CD1c-positive myeloid dendritic cell (primary cell): Measurements from ENCODE around the gene EVX2.
A peak's percentile ranks its signal among the peaks of the same experiment; 100 is the strongest.

Experiments used
- DNase-seq: peaks from one replicate; pipeline ENCODE4 v3.0.0-alpha.2; 2016; ENCODE audit errors: extremely low spot score

Gene EVX2

DNA sequence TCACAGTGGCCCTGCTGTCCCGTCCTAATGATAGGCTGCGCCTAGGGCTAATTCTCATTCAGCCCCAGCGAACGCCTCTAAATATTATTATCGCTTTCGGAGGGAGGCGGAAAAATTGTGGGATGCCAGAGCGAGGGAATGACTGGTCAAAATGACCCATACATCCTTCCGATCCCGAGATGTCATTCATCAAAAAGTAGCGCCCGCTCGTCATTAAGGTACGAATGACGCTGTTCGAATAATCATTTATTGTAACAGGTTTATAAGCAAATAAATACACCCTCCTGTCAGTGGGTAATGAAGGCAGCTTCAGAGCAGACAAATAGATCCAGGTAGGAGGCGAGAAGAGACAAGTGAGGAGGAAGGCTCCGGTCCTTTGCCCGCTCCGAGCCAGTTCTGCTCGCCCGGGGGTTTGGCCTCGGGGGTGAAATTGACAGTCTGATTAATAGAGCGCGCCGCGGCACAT, at the start of gene EVX2:
EVX2 (minus strand) TSS at position 167 of the 466 bp plus-strand sequence. CDS start 186 bp downstream, outside the sequence.
- DNase-seq = no peak

DNA sequence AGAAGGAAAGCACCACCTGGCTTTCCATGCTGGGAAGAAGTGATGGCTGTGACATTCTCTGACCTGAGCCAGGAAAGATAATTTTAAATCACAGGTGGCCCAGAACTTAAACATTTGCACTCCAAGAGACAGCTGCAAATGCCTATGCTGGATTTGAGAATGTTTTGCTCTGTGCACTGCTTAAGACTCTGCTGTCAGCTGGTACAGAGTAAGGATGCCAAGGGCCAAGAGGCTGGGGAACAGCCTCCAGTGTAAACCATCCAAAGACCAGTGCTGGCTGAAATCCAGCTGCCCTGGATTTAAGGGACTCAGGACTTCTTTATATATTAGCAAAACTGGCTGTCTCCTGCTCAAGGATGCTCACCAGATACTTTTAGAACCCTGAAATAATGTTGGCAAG, 49.6 kb upstream of the EVX2 start:
- DNase-seq = no peak

DNA sequence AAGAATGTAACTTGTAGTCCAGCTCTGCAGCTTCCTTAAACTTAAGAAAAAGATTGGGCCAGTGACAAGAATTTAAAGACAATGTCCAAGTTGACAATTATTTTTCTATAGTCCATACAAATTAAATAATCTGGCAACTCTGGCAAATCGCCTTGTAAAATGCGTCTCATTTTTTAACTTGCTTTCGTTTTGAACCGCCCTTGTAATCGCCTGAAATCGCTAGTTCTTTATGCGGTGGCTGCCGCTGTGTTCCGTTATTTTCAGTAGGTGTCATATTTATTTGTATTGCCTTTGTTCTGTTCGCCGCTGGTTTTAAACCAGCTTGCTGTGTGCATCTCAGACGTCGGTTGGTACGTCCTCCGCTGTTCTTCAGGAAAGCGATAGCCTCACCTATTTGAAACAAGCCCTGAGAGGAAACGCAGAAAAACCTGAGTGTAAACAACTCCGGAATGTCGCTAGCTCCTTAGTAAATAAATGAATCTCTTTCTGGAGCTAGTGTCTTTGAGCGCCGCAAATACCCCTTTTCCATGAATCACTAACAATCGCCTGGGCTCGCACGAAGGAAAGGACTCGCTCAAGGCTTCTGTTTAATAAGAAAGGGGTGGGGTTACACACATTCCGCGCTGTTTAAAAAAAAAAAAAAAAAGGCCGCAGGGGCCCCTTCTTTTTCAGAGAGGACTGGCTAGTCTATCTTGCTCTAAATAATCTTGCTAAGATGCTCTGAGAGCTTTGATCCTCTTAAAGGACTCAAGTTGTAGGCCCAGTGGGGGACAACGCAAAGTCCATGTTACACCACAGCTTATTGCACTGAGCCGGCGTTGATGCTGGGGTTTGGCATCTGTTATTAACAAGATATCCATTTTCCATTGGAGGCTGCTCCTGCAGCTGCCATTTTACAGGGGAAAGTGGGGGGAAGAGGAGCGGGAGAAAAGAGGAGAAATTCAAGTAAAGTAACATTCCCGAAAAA, 48.7 kb upstream of the EVX2 start:
- peak; percentile 34 for DNase-seq

DNA sequence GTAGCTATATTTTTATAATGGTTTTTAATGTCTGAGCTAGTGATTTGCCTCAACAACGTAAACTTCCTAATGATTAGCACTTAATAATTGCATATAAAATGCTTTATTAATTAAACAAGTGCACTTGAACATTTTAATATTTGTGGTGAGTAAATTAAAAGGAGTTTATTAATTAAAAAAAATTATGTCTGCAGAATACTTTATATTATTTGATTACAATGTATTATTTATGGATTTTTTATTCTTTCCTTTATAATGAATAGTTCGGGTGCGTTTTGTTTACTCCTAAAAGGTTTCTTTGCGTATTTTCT, 48.0 kb upstream of the EVX2 start:
- DNase-seq = no peak

DNA sequence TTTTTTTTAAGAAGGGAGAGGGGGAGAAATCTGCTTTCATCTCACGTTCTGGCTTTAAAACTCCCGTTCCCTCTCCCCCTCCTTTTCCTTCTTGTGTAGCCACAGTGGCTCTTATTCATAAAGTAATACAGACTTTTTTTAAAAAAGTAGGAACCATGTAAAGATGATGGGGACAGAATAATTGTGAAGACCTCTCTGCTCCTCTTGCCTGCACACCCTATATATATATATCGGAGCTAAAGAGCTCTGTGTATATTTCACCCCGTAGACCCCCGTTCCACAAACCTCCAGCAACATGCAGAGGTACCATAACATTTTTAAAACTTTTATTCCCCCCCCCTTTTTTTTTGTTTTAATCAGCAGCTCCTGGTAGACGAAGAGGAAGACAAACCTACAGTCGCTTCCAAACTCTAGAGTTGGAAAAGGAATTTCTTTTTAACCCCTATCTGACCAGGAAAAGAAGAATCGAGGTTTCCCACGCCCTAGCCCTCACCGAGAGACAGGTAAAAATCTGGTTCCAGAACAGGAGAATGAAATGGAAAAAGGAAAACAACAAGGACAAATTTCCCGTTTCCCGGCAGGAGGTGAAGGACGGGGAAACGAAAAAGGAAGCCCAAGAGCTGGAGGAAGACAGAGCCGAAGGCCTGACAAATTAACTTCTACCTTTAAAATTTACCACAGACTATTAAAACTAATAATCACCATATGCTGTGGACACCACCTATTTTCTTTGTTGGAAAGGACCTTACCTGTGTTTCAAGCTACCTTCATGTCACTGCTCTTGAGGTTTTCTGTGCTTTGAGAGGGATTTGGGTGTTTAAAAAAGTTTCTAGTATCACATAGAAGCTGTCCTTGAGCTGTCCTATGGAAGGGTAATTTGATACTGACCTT, 47.4 kb upstream of the EVX2 start:
- DNase-seq = no peak

DNA sequence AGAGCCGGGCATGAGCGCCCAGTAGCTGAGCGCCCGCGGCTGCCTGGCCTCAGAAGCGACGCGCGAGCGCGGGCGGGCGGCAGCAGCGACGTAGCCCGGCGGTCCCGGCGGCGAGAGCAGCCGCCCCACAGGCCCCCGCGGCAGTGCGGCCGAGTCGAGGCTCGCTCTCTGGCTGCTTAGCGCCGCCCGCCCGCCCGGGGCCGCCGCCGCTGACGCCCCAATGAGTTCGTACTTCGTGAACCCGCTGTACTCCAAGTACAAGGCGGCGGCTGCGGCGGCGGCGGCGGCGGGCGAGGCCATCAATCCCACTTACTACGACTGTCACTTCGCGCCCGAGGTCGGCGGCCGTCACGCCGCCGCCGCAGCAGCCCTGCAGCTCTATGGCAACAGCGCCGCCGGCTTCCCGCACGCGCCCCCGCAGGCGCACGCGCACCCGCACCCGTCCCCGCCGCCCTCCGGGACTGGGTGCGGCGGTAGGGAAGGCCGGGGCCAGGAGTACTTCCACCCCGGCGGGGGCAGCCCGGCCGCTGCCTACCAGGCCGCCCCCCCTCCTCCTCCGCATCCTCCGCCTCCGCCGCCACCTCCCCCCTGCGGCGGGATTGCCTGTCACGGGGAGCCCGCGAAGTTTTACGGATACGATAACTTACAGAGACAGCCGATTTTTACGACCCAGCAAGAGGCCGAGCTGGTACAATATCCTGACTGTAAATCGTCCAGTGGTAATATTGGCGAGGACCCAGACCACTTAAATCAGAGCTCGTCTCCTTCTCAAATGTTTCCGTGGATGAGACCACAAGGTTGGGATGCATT, 46.6 kb upstream of the EVX2 start:
- DNase-seq = peak; percentile 26

DNA sequence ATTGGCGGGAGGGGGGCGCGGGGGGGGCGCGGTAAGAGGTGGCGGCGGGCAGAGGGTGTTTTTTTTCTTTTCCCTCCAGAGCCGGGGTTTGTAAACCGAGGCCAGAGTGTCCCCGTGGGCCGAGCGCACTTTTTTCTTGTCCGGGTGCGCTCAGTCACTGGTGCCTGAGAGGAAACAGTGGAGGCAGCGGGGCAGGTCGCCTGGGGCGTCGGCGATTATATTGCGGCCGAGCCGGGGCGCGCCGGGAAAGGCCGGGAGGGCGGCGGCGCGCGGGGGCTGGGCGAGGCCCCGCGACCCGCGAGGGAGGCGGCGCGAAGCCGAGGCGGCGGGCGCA, 46.0 kb upstream of the EVX2 start:
- no peak for DNase-seq

DNA sequence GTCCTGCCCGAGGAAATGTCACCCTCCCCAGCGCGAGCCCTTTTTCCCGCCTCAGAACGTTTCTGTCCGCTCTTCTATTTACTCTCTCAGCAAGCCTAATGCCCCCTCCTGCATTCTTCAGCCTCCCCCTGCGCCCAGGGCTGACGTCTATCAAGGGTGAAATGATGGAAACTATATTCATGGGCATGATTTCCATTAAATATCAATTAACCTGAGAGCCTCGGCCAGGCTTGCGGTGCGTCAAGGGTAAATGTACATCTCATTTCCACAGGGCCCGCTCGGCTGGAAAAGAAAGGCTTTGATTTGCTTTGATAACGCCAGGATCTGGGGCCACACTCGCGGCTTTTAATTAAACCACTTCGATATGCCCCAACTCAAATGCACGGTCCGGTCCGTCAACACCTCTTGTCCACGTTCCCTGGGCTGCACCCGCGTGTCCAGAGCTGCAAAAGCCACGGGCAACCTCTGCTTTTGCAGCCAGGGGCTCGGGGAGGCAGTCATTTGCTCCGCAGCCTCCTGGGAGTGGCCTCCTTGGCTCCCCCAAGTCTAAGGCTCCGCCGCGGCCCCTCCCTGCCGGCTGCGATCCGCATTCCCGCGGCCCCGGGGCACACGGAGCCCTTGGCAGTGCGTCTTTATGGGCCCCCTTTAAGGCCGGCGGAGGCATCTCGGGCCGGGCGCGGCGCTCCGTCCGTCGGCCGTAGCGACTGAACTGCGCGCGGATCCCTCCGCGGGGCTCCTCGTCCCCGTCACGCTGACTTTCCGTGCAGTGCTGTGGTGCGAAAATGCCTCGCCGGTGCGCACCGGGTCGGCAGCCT, 45.4 kb upstream of the EVX2 start, which contains the start of gene HOXD8:
HOXD8 (plus strand) TSS at position 724 of the 815 bp plus-strand sequence. CDS start 662 bp downstream, outside the sequence.
- DNase-seq = no peak

DNA sequence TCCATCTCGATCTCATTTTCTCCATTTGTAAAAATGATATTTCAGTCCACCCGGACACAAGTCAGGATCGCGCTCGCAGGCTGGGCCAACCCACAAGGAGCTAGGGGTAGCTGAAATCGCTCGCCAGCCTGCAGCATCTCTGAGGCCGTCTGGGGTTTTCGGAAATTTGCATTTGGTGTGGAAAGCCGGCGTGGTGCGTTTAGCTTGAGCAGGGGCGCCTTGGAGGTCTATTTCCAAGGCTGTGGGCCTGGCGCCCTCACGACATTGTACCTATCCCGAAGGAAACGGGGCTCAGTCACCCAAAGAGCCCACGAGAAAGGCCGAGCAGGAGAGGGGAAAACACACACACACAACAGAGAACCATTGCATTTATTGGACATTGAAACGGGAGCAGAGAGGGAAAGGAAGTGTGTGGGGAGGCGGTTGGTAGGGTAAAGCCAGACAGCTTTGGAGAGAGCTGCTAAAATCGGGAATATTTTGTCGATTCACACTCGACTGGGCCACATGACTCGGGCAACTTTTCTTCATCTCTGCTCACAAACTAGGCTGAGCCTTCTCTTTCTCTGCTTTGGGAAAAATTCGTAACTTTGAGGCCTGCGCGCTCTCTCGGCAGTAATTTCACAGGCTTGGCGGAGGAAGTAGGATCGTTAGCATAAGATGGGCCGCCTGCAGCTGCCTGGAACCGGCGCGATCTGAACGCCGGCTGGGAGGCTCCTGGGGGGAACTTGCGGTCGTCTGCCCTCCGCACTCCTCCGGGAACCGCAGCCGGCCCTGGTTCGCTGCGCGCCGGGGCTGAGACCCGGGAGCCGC, 44.6 kb upstream of the EVX2 start:
- DNase-seq = no peak

DNA sequence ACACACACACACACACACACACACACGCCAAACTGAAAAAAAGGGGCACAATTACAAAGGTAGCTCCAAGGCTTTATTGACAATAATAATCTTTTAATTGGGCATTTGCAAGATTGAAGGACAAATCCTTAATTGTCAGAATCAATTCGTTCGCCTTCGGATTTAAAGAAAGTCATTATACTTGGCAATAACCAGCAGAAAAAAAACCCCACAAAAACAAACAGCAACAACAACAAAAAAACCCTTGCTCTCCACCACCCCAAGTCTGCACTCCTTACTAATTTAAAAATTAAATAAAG, 44.0 kb upstream of the EVX2 start:
- no peak for DNase-seq

DNA sequence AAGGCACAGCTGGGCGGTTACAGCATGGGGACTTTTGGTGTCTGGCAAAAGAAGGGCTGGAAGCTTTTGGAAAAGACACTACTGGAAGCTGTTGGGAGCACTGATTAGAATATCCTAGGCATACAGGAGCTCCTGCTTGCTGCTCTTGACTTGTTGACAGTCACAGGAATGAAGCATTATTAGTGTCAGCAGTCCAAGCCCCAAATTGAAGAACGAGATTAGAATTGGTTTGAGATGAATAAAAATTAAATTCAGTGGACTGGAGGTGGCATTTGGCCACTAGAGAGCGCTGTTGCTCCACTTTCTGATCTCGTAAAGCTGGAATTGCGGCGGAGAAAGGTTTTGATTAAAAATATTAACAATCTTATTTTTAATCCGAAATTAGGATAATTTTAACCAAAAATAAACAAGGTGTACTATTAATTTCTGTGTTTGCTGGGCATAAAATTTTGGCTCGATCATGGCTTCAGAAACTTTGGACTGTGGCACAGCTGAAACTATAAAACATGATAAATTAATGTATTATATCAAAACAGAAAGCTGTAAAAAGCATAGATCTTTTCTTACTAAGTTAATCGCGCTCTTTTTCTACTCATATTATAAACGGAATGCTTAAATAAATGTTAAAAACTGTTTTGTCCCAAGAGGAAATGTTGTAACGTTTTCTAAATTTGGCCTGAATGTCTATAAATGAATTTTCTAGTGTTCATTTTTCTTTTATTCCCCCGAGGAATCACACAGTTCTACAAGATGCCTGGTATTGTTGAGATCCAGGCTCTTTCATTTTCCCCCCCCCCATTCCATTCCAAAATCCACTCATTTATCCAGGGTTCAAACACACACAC, 43.4 kb upstream of the EVX2 start:
- peak; percentile 78 for DNase-seq

DNA sequence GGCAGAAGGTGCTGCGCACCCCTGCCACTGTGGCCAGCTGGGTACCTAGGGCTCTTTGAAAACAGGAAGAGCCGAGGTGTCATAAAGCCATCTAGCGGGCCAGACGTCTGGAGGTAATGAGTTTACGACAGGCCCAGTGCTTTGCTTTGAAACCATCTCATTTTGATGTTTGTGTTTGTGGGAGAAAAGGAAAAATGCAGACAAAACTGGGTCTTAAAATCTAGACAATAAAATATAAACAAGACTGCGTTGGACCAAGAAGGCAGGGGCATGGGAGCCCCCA, 42.0 kb upstream of the EVX2 start:
- DNase-seq = no peak

DNA sequence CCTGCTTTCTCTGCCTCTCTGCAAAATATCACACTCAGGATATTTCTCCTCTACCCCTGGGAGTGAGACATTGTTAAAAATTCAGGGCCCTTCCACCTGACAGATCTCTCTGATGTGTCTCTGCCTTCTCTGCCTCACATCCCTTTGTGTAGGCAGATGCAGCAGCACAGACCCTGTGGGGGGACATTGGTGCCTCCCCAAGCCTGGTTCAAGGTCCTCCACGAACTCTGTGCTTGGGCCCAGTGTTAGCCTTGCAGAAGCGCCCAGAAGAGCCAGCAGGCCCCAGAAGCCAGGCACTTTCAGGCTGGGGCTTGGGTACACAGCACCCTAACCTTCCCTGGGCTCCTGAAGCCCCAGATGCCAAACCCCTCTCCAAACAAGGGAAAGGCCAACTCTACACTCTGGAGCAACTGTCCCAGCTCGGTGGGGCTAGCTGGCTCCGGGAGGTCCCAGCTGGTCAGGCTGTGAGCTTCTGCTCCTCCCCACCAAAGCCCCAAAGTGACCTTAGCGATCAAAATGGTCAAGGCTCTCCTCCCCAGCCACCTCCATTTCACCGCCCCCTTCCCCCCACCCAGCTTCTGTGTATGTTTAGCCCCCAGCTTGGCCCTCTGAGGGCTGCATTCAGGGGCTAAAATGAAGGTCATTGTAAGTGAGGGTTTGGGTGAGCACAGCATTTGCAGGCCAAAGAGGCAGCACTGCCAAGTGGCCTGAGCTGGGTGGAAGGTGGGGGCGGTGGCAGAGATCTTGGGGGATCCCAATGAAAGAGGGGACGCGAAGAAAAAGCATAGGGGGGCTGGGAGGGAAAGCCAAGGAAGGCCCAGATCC, 41.4 kb upstream of the EVX2 start:
- DNase-seq = no peak

DNA sequence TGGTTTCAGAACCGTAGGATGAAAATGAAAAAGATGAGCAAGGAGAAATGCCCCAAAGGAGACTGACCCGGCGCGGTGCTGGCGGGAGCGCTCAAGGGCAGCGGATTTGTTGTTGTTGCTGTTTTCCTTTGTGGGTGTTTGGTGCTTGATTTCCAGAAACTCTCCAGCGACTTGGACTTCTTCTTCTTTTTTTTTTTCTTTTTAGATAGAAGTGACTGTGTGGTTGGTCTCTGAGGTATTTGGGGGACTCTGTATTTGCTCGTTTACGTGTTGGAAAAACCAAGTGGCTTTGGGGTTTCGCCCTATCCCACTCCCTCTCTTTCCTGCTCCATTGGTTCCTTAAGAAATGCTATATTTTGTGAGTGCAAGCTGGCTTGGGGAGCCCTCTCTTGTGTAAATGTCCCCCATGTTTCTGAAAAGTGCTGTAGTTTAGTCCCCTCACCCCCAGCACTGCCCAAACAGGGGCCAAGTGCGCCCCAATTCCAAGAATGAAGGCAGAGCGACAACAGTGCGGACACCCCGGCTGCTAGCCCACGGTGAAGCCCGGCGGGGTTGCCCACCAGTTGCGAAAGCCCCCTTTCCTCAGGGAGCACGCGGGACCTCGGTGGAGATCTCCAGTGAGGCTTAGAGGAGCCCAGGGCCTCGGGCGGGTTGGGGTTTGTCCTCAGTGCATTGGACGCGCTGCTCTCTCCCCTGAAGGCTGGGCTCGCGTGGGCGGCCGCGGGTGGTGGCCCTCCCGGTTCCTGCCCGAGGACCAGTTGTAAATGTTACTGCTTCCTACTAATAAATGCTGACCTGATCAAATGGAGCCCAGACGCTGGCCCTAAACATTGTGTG, 40.6 kb upstream of the EVX2 start:
- DNase-seq = no peak

DNA sequence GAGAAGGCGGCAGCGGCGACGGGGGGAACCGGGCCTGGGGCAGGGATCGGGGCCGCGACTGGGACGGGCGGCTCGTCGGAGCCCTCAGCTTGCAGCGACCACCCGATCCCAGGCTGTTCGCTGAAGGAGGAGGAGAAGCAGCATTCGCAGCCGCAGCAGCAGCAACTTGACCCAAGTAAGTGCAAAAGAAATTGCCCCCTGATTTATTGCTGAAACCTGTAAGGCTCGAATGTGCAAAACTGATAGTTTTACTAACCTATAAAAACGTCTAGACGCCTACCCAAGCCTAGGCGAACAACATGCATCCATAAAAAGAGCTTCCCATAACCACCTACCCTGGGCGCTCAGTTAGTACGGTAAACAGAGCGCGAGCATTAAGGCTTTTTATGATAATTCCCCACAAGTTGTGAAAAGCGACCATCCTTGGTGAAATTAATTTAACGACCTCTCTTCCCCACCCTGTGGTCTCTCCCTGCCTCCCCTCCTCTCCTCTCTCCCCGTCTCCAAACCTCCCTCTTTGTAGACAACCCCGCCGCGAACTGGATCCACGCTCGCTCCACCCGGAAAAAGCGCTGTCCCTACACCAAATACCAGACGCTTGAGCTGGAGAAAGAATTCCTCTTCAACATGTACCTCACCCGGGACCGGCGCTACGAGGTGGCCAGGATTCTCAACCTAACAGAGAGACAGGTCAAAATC, 39.8 kb upstream of the EVX2 start:
- DNase-seq = no peak

DNA sequence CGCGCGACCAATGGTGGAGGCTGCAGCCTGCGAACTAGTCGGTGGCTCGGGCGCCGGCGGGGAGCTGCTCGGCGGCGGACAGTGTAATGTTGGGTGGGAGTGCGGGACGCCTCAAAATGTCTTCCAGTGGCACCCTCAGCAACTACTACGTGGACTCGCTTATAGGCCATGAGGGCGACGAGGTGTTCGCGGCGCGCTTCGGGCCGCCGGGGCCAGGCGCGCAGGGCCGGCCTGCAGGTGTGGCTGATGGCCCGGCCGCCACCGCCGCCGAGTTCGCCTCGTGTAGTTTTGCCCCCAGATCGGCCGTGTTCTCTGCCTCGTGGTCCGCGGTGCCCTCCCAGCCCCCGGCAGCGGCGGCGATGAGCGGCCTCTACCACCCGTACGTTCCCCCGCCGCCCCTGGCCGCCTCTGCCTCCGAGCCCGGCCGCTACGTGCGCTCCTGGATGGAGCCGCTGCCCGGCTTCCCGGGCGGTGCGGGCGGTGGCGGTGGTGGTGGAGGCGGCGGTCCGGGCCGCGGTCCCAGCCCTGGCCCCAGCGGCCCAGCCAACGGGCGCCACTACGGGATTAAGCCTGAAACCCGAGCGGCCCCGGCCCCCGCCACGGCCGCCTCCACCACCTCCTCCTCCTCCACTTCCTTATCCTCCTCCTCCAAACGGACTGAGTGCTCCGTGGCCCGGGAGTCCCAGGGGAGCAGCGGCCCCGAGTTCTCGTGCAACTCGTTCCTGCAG, 39.1 kb upstream of the EVX2 start, which contains the start of gene HOXD9:
HOXD9 (plus strand) TSS at position 37 of the 728 bp plus-strand sequence; CDS start at position 87, 50 bp downstream.
- no peak for DNase-seq
